ENCODE results near the gene EFCAB14. TPM values are rescaled to one million over a fixed set of nuclear protein-coding genes. Genes with fewer than 3 reads are reported as not detected.

EFCAB14 gene
- total and polyA plus RNA-seq, 2 experiments from 2014 or later: 38.5 to 79.3 TPM

DNA sequence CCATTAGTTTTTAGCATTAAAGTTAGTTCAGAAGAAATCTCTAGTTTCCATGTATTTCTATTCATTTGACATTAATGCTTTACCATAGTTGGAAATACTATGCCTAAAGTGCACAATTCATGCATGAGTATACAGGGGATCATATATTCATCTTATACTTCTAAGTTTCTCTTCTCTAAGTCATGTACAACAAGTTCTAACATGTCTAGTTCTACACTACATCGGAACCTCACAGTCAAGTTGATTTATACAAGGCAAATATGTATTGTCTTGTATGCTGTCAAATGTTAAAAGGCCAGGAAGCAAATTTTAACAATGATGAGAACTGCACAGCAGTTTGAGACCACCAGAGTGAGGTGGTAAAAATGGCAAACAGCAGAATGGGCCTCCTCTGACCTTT, 79.4 kb downstream of the EFCAB14 start:
- H3K4me2 ChIP-seq: no peak overlapping the region
- H3K4me3 ChIP-seq: no peak overlapping the region
- H3K79me2 ChIP-seq: no peaks in the 10 kb centered on the region
- H3K9me3 ChIP-seq (ENCODE audit: low read depth): no peaks in the 10 kb centered on the region
- DNase-seq (ENCODE audit: low spot score): no peak
- no peak overlapping the region for H2AFZ ChIP-seq
- H3K27me3 ChIP-seq: no peaks in the 10 kb centered on the region
- H3K9me2 ChIP-seq (replicated peaks; ENCODE audit: insufficient read depth): no peaks in the 10 kb centered on the region
- no peak for TF ChIP-seq EZH2 (IDR thresholded peaks at IDR 0.05; ENCODE audit: borderline replicate concordance)
- TF ChIP-seq, protein P1, sequence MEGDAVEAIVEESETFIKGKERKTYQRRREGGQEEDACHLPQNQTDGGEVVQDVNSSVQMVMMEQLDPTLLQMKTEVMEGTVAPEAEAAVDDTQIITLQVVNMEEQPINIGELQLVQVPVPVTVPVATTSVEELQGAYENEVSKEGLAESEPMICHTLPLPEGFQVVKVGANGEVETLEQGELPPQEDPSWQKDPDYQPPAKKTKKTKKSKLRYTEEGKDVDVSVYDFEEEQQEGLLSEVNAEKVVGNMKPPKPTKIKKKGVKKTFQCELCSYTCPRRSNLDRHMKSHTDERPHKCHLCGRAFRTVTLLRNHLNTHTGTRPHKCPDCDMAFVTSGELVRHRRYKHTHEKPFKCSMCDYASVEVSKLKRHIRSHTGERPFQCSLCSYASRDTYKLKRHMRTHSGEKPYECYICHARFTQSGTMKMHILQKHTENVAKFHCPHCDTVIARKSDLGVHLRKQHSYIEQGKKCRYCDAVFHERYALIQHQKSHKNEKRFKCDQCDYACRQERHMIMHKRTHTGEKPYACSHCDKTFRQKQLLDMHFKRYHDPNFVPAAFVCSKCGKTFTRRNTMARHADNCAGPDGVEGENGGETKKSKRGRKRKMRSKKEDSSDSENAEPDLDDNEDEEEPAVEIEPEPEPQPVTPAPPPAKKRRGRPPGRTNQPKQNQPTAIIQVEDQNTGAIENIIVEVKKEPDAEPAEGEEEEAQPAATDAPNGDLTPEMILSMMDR (IDR thresholded peaks at IDR 0.05; ENCODE audit: poor library complexity): no peak
- TF ChIP-seq EZH2phosphoT487 (IDR thresholded peaks at IDR 0.05; ENCODE audit: low read depth, severe bottlenecking, unreplicated experiment): no peak
- no peaks in the 10 kb centered on the region for H4K20me1 ChIP-seq (ENCODE audit: insufficient read depth, poor library complexity, severe bottlenecking)
- no peaks in the 10 kb centered on the region for H3K4me1 ChIP-seq (ENCODE audit: insufficient read depth)
- 86% methylated on average over 1 of the region's 1 CpG for WGBS (ENCODE audit: low lambda C conversion rate, missing lambda C conversion rate)
- no peaks in the 10 kb centered on the region for H3K36me3 ChIP-seq (replicated peaks; ENCODE audit: insufficient read depth, low read depth)
- H3K27ac ChIP-seq: no peak overlapping the region

DNA sequence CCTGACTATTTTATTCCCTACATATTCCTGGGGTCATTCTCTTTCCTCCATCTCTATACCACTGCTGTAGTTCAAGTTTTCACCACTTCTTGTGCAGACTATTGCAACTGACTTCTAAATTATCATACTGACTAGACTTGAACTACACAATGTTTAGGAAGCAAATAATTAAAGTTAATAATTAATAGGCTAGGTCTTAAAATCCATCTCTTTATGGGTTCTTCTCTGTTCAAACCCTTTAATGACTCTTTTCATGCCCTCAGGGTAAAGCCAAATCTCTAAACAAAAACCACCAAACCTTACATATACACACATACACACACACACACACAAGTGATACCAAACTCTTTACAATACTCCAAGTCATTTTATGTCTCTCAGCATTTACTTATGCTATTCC, 80.0 kb downstream of the EFCAB14 start:
- H3K4me3 ChIP-seq: no peak overlapping the region
- no peak overlapping the region for H2AFZ ChIP-seq
- no peaks in the 10 kb centered on the region for H3K79me2 ChIP-seq
- no peak overlapping the region for H3K27ac ChIP-seq
- no peak for TF ChIP-seq EZH2phosphoT487 (IDR thresholded peaks at IDR 0.05; ENCODE audit: low read depth, severe bottlenecking, unreplicated experiment)
- no peak for TF ChIP-seq EZH2 (IDR thresholded peaks at IDR 0.05; ENCODE audit: borderline replicate concordance)
- TF ChIP-seq, protein P1 (IDR thresholded peaks at IDR 0.05; ENCODE audit: poor library complexity): no peak
- no peak overlapping the region for H3K4me2 ChIP-seq
- H3K27me3 ChIP-seq: no peaks in the 10 kb centered on the region
- no peak for DNase-seq (ENCODE audit: low spot score)
- no peaks in the 10 kb centered on the region for H3K36me3 ChIP-seq (replicated peaks; ENCODE audit: insufficient read depth, low read depth)
- no peaks in the 10 kb centered on the region for H3K9me3 ChIP-seq (ENCODE audit: low read depth)
- no peaks in the 10 kb centered on the region for H4K20me1 ChIP-seq (ENCODE audit: insufficient read depth, poor library complexity, severe bottlenecking)
- H3K4me1 ChIP-seq (ENCODE audit: insufficient read depth): no peaks in the 10 kb centered on the region
- no peaks in the 10 kb centered on the region for H3K9me2 ChIP-seq (replicated peaks; ENCODE audit: insufficient read depth)

DNA sequence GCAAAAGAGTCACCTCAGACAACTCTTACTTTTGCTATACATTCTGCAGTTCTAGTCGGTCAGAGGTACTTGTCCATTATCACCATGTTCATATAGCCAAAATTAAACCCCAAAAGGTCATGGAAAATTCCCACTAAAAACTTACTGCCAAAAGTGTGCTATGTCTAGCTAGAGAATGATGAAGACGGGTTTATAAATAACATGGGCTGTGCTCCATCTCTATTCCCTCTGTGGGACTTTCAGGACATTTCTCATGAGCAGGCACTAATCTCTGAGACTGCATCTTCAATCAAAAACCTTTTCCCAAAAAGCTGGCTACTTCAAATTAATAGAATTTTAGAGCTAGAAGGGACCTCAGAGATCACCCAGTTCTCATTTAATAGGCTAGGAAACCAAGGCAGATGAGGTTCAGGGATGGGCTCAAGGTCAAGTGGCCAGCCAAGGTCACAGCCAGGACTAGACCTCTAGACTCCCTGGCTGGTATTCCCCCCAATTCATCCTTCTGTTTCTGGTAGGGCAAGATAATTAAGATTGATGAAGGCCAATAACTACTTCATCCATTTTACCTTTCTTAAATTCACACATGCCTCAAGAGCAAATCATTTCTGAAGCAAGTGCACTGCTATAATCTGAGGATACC, 81.3 kb downstream of the EFCAB14 start:
- Histone ChIP-seq H3K4me1 (ENCODE audit: insufficient read depth) (no peaks in the 10 kb centered on the region), H3K79me2 (no peaks in the 10 kb centered on the region), H3K9me2 (replicated peaks; ENCODE audit: insufficient read depth) (no peaks in the 10 kb centered on the region), H2AFZ (no peak overlapping the region), H3K27me3 (no peaks in the 10 kb centered on the region), H3K4me2 (no peak overlapping the region), H3K9me3 (ENCODE audit: low read depth) (no peaks in the 10 kb centered on the region), H3K27ac (no peak overlapping the region), H4K20me1 (ENCODE audit: insufficient read depth, poor library complexity, severe bottlenecking) (no peaks in the 10 kb centered on the region), H3K4me3 (no peak overlapping the region), H3K36me3 (replicated peaks; ENCODE audit: insufficient read depth, low read depth) (no peaks in the 10 kb centered on the region)
- no peak for DNase-seq (ENCODE audit: low spot score)
- TF ChIP-seq EZH2 (IDR thresholded peaks at IDR 0.05; ENCODE audit: borderline replicate concordance) (no peak), EZH2phosphoT487 (IDR thresholded peaks at IDR 0.05; ENCODE audit: low read depth, severe bottlenecking, unreplicated experiment) (no peak)
- TF ChIP-seq, protein P1 (IDR thresholded peaks at IDR 0.05; ENCODE audit: poor library complexity): no peak
- 45% methylated on average over 2 of the region's 2 CpGs for WGBS (ENCODE audit: low lambda C conversion rate, missing lambda C conversion rate)
